Endometrial microvascular endothelial cells (primary cell): Measurements from ENCODE around the gene SENP7. TPM values are rescaled to one million over a fixed set of nuclear protein-coding genes. Genes with fewer than 3 reads are reported as not detected.
"Not testable (repeated sequence)": the region's sequence is repeated elsewhere in the genome, so short reads cannot be mapped to it uniquely, and the experiment has no call there.

Experiments
- in situ Hi-C: cut with HindIII; loops from 2 replicates; pipeline ENCODE4 v1.10.0; 2017; ENCODE audit warnings: low sequenced_read_pairs, low pct_unique_long_range_greater_than_20kb; ENCODE audit errors: inconsistent ontology term
- total RNA-seq: library from RNA; depleted of rRNA; stranded (reverse); fragments of >200 nt; gene quantifications from one replicate; pipeline ENCODE4 v1.2.3, GENCODE V29; 2015; ENCODE audit errors: inconsistent ontology term

Gene SENP7
- total RNA-seq, 1 donor from 2014 or later: 12.2 TPM

DNA sequence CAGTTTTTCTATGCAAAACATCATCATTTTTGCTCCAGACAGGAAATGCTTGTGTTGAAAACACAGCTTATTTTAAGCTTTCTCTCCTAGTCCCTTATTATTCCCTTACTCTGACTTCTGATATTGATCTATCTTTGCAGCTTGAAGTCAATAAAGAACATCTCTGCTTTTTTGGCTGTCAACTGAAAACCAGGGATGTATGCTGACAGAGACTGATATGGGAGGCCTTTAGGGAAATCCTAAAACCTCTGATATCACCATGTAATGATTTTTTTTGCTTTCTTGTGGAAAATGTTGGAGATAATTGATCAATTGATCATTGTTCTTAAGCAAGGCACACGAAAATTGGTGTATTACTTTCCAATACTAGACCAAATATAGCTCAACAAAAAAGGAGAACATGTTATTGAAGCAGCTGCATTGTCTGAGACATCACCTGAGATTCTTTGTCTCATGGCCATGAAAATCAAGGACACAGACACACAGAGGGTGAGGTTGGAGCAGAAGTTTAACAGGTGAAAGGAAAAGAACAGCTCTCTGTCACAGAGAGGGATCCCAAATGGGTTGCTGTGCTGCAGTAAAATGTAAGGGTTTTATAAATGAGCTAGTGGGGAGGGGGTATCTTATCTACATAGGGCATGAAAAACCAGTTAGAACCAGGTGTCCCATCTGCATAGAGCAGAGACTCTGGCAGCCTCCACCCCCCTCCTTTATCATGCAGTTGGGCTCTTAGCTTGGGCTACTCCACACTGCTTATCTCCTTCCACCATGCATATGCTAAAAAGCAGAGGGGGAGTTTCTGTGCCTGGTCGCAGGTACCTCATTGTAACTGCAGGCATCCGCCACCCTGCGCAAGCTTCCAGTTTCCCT is 17.0 kb upstream of the SENP7 start:
- in situ Hi-C loops: no loop called here

DNA sequence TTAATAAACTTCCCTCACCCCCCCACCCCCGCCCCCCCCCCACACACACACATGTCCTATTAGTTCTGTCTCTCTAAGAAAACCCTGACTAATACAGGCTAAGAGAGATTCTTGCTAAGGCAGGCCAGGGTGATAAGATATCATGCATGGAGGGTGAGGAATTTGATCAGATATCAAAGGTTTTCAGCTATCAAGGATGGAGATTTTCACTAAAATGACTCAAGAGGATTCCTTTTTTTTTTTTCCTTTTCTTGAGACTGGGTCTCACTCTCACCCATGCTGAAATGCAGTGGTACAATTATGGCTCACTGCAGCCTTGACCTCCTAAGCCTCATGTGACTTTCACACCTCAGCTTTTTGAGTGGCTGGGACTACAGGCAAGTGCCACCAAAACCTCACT is 14.9 kb upstream of the SENP7 start:
- in situ Hi-C loops: no loop called here

DNA sequence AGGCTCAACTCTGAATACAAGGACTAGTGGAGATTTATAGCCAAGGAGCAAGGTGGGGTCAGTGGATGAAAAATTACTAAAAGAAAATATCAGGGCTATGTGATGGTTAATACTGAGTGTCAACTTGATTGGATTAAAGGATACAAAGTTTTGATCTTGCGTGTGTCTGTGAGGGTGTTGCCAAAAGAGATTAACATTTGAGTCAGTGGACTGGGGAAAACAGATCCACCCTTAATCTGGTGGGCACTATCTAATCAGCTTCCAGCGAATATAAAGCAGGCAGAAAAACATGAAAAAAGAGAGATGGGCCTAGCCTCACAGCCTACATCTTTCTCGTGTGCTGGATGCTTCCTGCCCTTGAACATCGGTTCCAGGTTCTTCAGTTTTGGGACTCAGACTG is 14.4 kb upstream of the SENP7 start:
- in situ Hi-C loops: no loop called here

DNA sequence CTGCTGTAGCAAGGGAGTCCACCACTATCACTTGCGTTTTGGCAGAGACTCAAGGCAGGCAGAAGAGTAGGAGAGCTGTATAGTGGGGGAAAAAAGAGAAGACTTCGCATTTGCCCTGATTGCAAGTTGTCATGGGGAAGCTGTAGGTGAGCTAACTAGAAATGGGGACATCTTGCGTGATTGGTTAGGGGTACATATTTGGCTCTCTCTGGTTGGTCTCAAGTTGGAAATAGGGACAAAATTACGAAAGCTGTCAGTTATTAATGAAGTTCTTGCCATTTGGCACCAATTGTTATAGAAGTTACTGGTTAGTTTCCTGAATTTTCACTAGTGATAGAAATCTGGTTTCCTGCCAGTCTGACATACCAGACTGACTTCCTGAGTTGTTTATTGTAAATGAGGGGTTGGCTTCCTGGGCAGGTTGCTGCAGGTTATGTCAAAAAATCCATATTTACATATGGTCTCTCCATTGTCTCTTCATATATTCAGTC is 8.2 kb upstream of the SENP7 start:
- in situ Hi-C loops: no loop called here

DNA sequence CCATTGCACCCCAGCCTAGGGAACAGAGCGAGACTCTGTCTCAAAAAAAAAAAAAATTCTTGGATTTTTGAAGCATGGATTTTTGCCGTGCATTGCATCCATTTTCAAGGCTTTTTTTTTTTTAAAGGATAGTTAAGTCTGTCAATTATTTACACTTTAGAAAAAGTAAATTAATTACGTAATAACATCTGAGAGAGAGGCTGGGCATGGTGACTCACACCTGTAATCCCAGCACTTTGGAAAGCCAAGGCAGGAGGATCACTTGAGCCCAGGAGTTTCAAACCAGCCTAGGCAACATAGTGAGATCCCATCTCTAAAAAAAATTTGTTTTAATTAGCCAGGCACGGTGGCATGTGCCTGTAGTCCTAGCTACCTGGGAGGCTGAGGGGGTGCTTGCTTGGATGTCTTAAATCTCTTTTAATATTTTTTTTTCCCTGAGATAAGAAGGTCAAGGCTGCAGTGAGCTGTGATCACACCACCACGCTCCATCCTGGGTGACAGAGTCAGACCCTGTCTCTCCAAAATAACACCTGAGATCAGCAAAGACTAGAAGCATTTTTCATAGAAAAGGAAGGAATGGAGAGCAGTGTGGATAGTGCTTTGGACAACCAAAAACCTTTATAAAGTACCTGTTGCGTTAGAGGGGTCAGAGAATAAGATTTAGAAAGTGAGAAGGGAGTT is 6.8 kb upstream of the SENP7 start:
- in situ Hi-C loops: no loop called here

DNA sequence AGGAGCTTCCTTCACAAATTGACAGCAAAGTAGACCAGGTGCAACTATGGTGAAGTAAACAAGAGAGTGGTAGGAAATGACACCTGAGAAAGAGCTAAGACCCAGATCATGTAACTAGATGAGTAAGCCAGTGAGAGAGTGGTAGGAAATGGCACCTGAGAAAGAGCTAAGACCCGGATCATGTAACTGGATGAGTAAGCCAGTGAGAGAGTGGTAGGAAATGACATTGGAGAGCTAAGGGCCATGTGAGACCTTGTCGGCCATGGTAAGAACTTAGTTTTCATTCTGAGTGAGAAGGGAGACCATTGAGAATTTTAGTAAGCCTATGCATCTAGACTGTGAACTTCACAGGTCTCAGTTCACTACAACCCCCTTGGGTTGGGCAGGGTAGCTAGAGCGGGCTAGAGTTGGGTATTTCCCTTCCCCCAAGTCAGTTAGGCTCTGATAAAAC is 5.4 kb upstream of the SENP7 start:
- in situ Hi-C loops: no loop called here

DNA sequence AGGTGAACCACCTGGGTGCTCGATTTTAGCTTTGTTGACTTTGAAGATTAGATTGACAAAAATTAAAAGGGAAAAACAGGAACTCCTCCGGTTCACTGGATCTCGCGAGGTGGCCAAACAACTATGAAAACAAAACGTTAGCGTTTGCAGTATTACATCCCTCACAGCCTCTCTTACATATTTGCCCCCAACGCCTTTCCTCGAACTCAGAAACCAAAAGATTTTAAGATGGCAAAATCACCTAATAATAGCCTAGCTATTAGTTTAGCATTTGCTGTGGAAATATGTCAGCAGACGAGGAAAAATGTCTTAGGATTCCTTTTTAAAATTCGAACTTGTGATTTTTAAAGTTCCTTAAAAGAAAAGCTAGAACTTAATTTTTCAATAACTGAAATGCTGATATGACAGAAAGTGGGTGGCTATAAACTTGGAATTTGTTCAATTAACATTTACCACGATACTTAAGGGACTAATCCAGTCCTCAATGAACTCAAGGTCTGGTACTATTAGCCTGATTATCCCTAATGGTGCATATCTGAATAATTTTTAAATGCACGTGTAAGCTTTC is 491 bp upstream of the SENP7 start:
- in situ Hi-C loops: no loop called here

DNA sequence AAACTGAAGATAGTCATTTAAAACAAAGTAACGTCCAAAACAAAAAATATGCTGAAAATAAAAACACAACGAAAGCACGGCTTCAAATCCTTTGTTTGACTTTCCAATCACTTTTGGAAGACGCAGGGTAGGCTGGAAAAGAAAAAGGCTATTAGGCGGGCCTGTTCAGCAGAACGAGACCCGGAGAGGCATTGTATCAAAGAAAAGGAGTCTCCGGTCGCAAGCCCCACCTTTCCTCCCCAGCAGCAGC is 691 bp downstream of the SENP7 start:
- in situ Hi-C loops: no loop called here

DNA sequence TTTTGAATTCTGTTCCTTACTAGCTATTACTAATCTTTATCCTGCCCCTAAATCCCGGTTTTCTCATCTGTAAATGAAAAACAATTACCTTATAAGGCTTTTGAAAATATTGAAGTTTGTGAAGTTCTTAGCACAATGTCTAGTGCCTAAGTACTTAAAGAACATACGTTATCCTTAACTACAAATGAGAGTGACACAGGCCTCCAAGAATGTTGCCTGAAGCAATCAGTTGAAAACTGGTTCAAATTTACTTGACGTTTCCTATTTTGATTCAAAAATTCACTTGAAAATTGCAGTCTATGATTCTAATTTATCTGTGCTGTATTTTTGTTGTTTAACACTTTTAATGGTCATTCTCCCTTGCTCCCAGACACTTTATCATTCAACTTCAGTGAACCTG is 3.2 kb downstream of the SENP7 start:
- in situ Hi-C loops: no loop called here

DNA sequence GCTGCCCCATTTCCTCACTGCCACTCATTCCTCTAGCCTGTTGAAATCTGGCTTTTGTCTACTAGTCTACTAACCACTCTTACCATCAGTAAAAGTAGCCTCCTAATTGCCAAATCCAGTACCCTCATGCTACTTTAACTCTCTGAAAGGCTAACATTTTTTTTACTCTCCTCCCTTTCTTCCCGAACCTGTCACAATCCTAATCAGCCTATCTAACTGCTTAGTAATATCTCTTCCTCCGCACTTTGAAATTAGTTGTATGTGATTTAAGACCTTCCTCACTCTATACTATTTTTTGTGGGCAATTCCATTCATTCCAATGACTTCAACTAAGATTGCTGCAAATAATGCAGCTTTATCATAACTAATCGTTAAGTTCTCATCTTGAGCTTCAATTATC is 3.7 kb downstream of the SENP7 start:
- in situ Hi-C loops: no loop called here

DNA sequence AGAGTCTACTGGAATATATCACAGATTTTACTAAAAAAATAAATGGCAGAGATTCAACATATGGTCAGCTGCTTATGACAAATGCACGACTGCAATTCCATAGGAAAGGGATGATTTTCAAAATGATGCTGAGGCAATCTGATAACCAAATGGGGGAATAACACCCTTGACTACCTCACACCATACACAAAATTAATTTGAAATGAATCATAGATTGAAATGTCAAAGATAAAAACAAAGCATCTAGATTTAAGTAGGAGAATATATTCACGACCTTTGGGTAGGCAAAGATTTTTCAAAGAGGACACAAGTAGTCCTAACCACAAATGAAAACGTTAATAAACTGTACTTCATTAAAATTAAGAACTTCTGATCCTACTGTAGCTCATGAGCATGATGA is 11.2 kb downstream of the SENP7 start:
- in situ Hi-C loops: no loop called here

DNA sequence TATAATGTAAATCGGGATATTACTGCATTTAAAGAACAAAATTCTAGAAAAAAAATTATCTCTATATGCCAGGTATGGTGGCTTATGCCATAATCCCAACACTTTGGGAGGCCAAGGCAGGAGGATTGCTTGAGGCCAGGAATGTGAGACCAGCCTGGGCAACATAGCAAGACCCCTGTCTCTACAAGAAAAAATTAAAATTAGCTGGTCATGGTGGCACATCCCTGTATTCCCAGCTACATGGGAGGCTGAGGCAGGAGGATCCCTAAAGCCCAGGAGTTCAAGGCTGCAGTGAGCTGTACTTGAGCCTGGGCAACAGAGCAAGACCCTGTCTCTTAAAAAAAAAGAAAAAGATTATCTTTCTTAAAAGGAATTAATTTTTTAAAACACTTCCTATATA is 12.8 kb downstream of the SENP7 start:
- in situ Hi-C loops: no loop called here

DNA sequence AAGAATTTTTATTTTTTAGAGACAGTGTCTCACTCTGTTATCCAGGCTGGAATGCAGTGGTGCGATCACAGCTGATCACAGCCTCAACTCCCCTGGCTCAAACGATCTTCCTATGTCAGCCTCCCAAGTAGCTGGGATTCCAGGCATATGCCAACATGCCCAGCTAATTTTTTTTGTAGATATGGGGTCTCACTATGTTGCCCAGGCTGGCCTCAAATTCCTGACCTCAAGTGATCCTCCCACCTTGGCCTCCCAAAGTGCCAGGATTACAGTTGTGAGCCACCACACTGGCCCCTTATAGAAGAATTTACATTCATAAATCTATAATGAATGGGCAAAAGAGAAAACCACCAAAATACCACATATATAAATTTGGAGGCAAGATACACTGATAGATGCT is 15.2 kb downstream of the SENP7 start:
- in situ Hi-C loops: no loop called here

DNA sequence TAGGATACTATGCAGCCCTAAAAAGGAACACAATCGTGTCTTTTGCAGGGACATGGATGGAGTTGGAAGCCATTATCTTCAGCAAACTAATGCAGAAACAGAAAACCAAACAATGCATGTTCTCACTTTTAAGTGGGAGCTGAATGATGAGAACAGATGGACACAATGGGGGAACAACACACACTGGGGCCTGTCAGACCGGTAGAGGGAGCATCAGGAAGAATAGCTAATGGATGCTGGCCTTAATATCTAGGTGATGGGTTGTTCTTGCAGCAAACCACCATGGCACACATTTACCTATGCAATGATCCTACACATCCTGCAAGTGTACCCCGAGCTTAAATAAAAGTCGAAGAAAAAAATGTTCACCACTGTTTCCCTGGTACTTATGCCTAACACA is 17.5 kb downstream of the SENP7 start:
- in situ Hi-C loops: no loop called here

DNA sequence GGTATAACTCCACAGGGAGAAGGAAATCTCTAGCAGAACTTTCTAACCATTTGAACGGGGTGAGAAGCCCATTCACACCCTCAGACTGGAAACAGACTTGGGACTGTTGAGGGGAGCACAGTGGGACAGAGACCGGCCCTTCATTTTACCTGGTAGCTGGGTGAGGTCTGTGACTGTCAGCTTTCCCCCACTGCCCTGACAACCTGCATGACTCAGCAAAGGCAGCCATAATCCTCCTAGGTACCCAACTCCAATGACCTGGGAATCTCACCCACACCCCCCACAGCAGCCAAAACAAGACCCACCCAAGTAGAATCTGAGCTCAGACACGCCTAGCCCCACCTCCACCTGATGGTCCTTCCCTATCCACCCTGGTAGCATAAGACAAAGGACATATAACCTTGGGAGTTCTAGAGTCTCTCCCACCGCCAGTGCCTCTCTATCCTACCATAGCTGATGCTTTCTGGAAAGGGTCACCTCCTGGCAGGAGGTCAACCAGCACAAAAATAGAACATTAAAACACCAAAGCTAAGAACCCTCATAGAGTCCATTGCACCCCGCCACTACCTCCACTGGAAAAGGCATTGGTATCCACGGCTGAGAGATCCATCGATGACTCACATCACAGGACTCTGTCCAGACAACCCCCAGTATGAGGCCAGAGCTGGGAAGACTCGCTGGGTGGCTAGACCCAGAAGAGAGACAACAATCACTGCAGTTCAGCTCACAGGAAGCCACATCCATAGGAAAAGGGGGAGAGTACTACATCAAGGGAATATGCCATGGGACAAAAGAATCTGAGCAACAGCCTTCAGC is 28.0 kb downstream of the SENP7 start:
- in situ Hi-C loops: no loop called here

DNA sequence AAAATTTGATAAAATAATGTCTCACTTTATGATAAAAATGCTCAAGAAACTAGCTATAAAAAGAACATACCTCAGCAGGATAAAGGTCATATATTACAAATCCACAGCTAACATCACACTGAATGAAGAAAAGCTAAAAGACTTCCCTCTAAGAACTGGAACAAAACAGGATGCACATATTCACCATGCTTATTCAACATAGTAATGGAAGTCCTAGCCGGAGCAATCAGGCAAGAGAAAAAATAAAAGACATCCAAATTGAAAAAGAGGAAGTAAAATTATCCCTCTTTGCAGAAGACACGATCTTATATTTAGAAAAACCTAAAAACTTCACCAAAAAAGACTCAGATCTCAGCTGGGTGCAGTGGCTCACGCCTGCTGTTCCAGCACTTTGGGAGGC is 34.0 kb downstream of the SENP7 start:
- in situ Hi-C loops: no loop called here

DNA sequence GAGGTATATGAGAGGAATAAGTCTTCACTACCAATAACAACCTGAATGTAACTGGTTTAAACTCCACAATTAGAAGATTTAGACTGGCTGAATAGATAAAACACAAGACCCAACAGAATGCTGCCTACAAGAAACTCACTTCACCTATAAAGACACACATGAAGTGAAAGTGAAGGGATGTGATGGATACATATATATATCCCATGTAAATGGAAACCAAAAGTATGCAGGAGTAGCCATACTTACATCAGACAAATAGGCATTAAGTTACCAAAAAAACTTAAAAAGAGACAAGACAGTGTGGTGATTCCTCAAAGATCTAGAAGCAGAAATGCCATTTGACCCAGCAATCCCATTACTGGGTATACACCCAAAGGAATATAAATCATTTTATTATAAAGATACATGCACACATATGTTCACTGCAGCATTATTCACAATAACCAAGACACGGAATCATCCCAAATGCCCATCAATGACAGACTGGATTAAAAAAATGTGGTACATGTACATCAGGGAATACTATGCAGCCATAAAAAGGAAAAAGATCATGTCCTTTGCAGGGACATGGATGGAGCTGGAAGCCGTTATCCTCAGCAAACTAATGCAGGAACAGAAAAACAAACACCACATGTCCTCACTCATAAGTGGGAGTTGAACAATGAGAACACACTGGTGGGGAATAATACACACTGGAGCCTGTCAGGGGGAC is 38.0 kb downstream of the SENP7 start:
- in situ Hi-C loops: not testable (repeated sequence)

DNA sequence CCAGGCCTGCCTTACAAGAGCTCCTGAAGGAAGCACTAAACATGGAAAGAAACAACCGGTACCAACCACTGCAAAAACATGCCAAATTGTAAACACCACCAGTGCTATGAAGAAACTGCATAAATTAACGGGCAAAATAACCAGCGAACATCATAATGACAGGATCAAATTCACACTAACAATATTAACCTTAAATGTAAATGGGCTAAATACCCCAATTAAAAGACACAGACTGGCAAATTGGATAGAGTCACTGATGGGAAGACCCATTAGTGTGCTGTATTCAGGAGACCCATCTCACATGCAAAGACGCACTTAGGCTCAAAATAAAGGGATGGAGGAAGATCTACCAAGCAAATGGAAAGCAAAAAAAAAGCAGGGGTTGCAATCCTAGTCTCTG is 44.3 kb downstream of the SENP7 start:
- in situ Hi-C loops: not testable (repeated sequence)

DNA sequence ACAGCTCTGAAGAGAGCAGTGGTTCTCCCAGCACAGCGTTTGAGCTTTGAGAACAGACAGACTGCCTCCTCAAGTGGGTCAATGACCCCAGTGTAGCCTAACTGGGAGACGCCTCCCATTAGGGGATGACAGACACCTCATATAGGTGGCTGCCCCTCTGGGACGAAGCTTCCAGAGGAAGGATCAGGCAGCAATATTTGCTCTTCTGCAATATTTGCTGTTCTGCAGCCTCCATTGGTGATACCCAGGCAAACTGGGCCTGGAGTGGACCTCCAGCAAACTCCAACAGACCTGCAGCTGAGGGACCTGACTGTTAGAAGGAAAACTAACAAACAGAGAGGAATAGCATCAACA is 45.7 kb downstream of the SENP7 start:
- in situ Hi-C loops: not testable (repeated sequence)
